ENCODE results near the gene KCNMA1.

Gene KCNMA1

GRCh38 chr10:77494327-77494726, 143.3 kb downstream of the KCNMA1 start:
- H3K36me3 ChIP-seq (ENCODE audit: control insufficient read depth, insufficient read depth, low read length): no peaks in the 10 kb centered on the region
- whole genome bisulfite sequencing, 2 experiments: 69 to 74% methylated on average over 6 of the region's 6 CpGs
- no peaks in the 10 kb centered on the region for H3K27me3 ChIP-seq (ENCODE audit: control insufficient read depth, insufficient read depth, low read length, poor library complexity, severe bottlenecking)
- H3K9me3 ChIP-seq (ENCODE audit: control insufficient read depth, low read length): no peaks in the 10 kb centered on the region
- peaks cover 8% of the 10 kb centered on the region for H3K4me1 ChIP-seq (ENCODE audit: control insufficient read depth, insufficient read depth, low read length)
- no peak overlapping the region for H3K27ac ChIP-seq (ENCODE audit: insufficient read depth, low read depth, low read length, poor library complexity, severe bottlenecking)
- H3K4me3 ChIP-seq (ENCODE audit: insufficient read depth, low read depth, low read length): no peak overlapping the region

- no peaks in the 10 kb centered on the region for H3K36me3 ChIP-seq (ENCODE audit: control insufficient read depth, insufficient read depth, low read length)
- WGBS, 2 experiments: 94 to 97% methylated on average over 8 of the region's 8 CpGs
- H3K27ac ChIP-seq (ENCODE audit: insufficient read depth, low read depth, low read length, poor library complexity, severe bottlenecking): no peak overlapping the region
- H3K4me3 ChIP-seq (ENCODE audit: insufficient read depth, low read depth, low read length): no peak overlapping the region
- H3K27me3 ChIP-seq (ENCODE audit: control insufficient read depth, insufficient read depth, low read length, poor library complexity, severe bottlenecking): no peaks in the 10 kb centered on the region
- H3K4me1 ChIP-seq (ENCODE audit: control insufficient read depth, insufficient read depth, low read length): peaks cover 8% of the 10 kb centered on the region
- no peaks in the 10 kb centered on the region for H3K9me3 ChIP-seq (ENCODE audit: control insufficient read depth, low read length)
Observed at GRCh38 chr10:77493851-77494261, 143.8 kb downstream of the KCNMA1 start.

- Histone ChIP-seq H3K9me3 (ENCODE audit: control insufficient read depth, low read length) (no peaks in the 10 kb centered on the region), H3K27ac (ENCODE audit: insufficient read depth, low read depth, low read length, poor library complexity, severe bottlenecking) (no peak overlapping the region), H3K4me3 (ENCODE audit: insufficient read depth, low read depth, low read length) (no peak overlapping the region), H3K27me3 (ENCODE audit: control insufficient read depth, insufficient read depth, low read length, poor library complexity, severe bottlenecking) (no peaks in the 10 kb centered on the region), H3K4me1 (ENCODE audit: control insufficient read depth, insufficient read depth, low read length) (peaks cover 6% of the 10 kb centered on the region), H3K36me3 (ENCODE audit: control insufficient read depth, insufficient read depth, low read length) (no peaks in the 10 kb centered on the region)
- 94 to 96% methylated on average over 13 of the region's 13 CpGs for WGBS, 2 experiments
Observed at GRCh38 chr10:77493239-77493806, 144.3 kb downstream of the KCNMA1 start.

GRCh38 chr10:77492368-77492994, 145.1 kb downstream of the KCNMA1 start:
- 76 to 84% methylated on average over 4 of the region's 4 CpGs for WGBS, 2 experiments
- H3K36me3 ChIP-seq (ENCODE audit: control insufficient read depth, insufficient read depth, low read length): no peaks in the 10 kb centered on the region
- no peaks in the 10 kb centered on the region for H3K27me3 ChIP-seq (ENCODE audit: control insufficient read depth, insufficient read depth, low read length, poor library complexity, severe bottlenecking)
- H3K27ac ChIP-seq (ENCODE audit: insufficient read depth, low read depth, low read length, poor library complexity, severe bottlenecking): no peak overlapping the region
- H3K4me1 ChIP-seq (ENCODE audit: control insufficient read depth, insufficient read depth, low read length): no peaks in the 10 kb centered on the region
- no peaks in the 10 kb centered on the region for H3K9me3 ChIP-seq (ENCODE audit: control insufficient read depth, low read length)
- H3K4me3 ChIP-seq (ENCODE audit: insufficient read depth, low read depth, low read length): no peak overlapping the region

GRCh38 chr10:77490534-77491314, 146.9 kb downstream of the KCNMA1 start:
- Histone ChIP-seq H3K36me3 (ENCODE audit: control insufficient read depth, insufficient read depth, low read length) (no peaks in the 10 kb centered on the region), H3K27me3 (ENCODE audit: control insufficient read depth, insufficient read depth, low read length, poor library complexity, severe bottlenecking) (no peaks in the 10 kb centered on the region), H3K4me1 (ENCODE audit: control insufficient read depth, insufficient read depth, low read length) (no peaks in the 10 kb centered on the region), H3K9me3 (ENCODE audit: control insufficient read depth, low read length) (no peaks in the 10 kb centered on the region), H3K27ac (ENCODE audit: insufficient read depth, low read depth, low read length, poor library complexity, severe bottlenecking) (no peak overlapping the region), H3K4me3 (ENCODE audit: insufficient read depth, low read depth, low read length) (no peak overlapping the region)
- WGBS, 2 experiments: 87 to 91% methylated on average over 5 to 6 of the region's 6 CpGs

- Histone ChIP-seq H3K27ac (ENCODE audit: insufficient read depth, low read depth, low read length, poor library complexity, severe bottlenecking) (no peak overlapping the region), H3K27me3 (ENCODE audit: control insufficient read depth, insufficient read depth, low read length, poor library complexity, severe bottlenecking) (no peaks in the 10 kb centered on the region), H3K4me3 (ENCODE audit: insufficient read depth, low read depth, low read length) (no peak overlapping the region), H3K9me3 (ENCODE audit: control insufficient read depth, low read length) (no peaks in the 10 kb centered on the region), H3K36me3 (ENCODE audit: control insufficient read depth, insufficient read depth, low read length) (no peaks in the 10 kb centered on the region), H3K4me1 (ENCODE audit: control insufficient read depth, insufficient read depth, low read length) (peaks cover 13% of the 10 kb centered on the region)
- 81 to 90% methylated on average over 3 of the region's 3 CpGs for WGBS, 2 experiments
Observed at GRCh38 chr10:77486517-77486916, 151.1 kb downstream of the KCNMA1 start.

- H3K4me3 ChIP-seq (ENCODE audit: insufficient read depth, low read depth, low read length): no peak overlapping the region
- no peaks in the 10 kb centered on the region for H3K9me3 ChIP-seq (ENCODE audit: control insufficient read depth, low read length)
- H3K27me3 ChIP-seq (ENCODE audit: control insufficient read depth, insufficient read depth, low read length, poor library complexity, severe bottlenecking): no peaks in the 10 kb centered on the region
- H3K36me3 ChIP-seq (ENCODE audit: control insufficient read depth, insufficient read depth, low read length): no peaks in the 10 kb centered on the region
- WGBS, 2 experiments: 91 to 100% methylated on average over 2 of the region's 2 CpGs
- H3K4me1 ChIP-seq (ENCODE audit: control insufficient read depth, insufficient read depth, low read length): peaks cover 13% of the 10 kb centered on the region
- H3K27ac ChIP-seq (ENCODE audit: insufficient read depth, low read depth, low read length, poor library complexity, severe bottlenecking): no peak overlapping the region
Observed at GRCh38 chr10:77485847-77486246, 151.8 kb downstream of the KCNMA1 start.

- Histone ChIP-seq H3K4me3 (ENCODE audit: insufficient read depth, low read depth, low read length) (no peak overlapping the region), H3K27ac (ENCODE audit: insufficient read depth, low read depth, low read length, poor library complexity, severe bottlenecking) (no peak overlapping the region), H3K27me3 (ENCODE audit: control insufficient read depth, insufficient read depth, low read length, poor library complexity, severe bottlenecking) (no peaks in the 10 kb centered on the region), H3K36me3 (ENCODE audit: control insufficient read depth, insufficient read depth, low read length) (no peaks in the 10 kb centered on the region), H3K4me1 (ENCODE audit: control insufficient read depth, insufficient read depth, low read length) (peaks cover 13% of the 10 kb centered on the region), H3K9me3 (ENCODE audit: control insufficient read depth, low read length) (no peaks in the 10 kb centered on the region)
- 63 to 69% methylated on average over 2 of the region's 2 CpGs for WGBS, 2 experiments
Observed at GRCh38 chr10:77482072-77482471, 155.5 kb downstream of the KCNMA1 start.

GRCh38 chr10:77479586-77479985, 158.0 kb downstream of the KCNMA1 start:
- Histone ChIP-seq H3K4me3 (ENCODE audit: insufficient read depth, low read depth, low read length) (no peak overlapping the region), H3K9me3 (ENCODE audit: control insufficient read depth, low read length) (no peaks in the 10 kb centered on the region), H3K27ac (ENCODE audit: insufficient read depth, low read depth, low read length, poor library complexity, severe bottlenecking) (no peak overlapping the region), H3K4me1 (ENCODE audit: control insufficient read depth, insufficient read depth, low read length) (peaks cover 13% of the 10 kb centered on the region), H3K27me3 (ENCODE audit: control insufficient read depth, insufficient read depth, low read length, poor library complexity, severe bottlenecking) (no peaks in the 10 kb centered on the region), H3K36me3 (ENCODE audit: control insufficient read depth, insufficient read depth, low read length) (no peaks in the 10 kb centered on the region)
- WGBS, 2 experiments: 91% methylated on average over 8 of the region's 8 CpGs

GRCh38 chr10:77478962-77479359, 158.6 kb downstream of the KCNMA1 start:
- 82 to 86% methylated on average over 4 to 5 of the region's 5 CpGs for WGBS, 2 experiments
- no peaks in the 10 kb centered on the region for H3K36me3 ChIP-seq (ENCODE audit: control insufficient read depth, insufficient read depth, low read length)
- no peaks in the 10 kb centered on the region for H3K27me3 ChIP-seq (ENCODE audit: control insufficient read depth, insufficient read depth, low read length, poor library complexity, severe bottlenecking)
- H3K9me3 ChIP-seq (ENCODE audit: control insufficient read depth, low read length): no peaks in the 10 kb centered on the region
- no peak overlapping the region for H3K27ac ChIP-seq (ENCODE audit: insufficient read depth, low read depth, low read length, poor library complexity, severe bottlenecking)
- H3K4me3 ChIP-seq (ENCODE audit: insufficient read depth, low read depth, low read length): no peak overlapping the region
- peaks cover 12% of the 10 kb centered on the region for H3K4me1 ChIP-seq (ENCODE audit: control insufficient read depth, insufficient read depth, low read length)

All from ectodermal cell (in vitro differentiated cells).